Panc1 (cell line): ENCODE measurements around the gene CD6. TPM values are rescaled to one million over a fixed set of nuclear protein-coding genes. Genes with fewer than 3 reads are reported as not detected.

Source experiments
- ATAC-seq: fragments of 200-7000 bp; cut with Tn5 transposase; 2 replicates; pipeline ENCODE4 v1.9.1; 2020; ENCODE audit warnings: mild to moderate bottlenecking, moderate library complexity
- BruUV-seq: library from RNA; stranded (reverse); fragments of 400-500 nt; replicated peaks from 2 replicates; lab custom pipeline; 2021; lab: Mats Ljungman, UMichigan
- CTCF ChIA-PET: fragments of 300-600 bp; sonication (Branson Sonifier 250); formaldehyde crosslinking; loops from one replicate; lab custom pipeline; 2022; ENCODE audit warnings: antibody characterized with exemption; lab: Charles Lee
- POLR2A ChIA-PET: fragments of 300-600 bp; sonication (Branson Sonifier 250); formaldehyde crosslinking; loops from one replicate; lab custom pipeline; 2022; ENCODE audit warnings: antibody characterized with exemption; lab: Charles Lee
- DNase-seq: peaks from one replicate; pipeline ENCODE4 v3.0.0-alpha.2; 2010; ENCODE audit warnings: low read depth, low spot score
- H3K27ac ChIP-seq: 2 replicates; pipeline ENCODE4 v1.5.1; 2011; ENCODE audit warnings: mild to moderate bottlenecking, low read length, inconsistent platforms
- H3K27me3 ChIP-seq: fragments of 200-500 bp; sonication (Bioruptor generic); 2 replicates; pipeline ENCODE4 v1.6.0; 2014; ENCODE audit warnings: low read length, inconsistent platforms; ENCODE audit not compliant: control insufficient read depth, insufficient read depth
- H3K36me3 ChIP-seq: fragments of 200-500 bp; sonication (Bioruptor generic); 2 replicates; pipeline ENCODE4 v1.5.1; 2014; ENCODE audit warnings: inconsistent platforms, mild to moderate bottlenecking, low read length, moderate library complexity; ENCODE audit not compliant: control insufficient read depth, insufficient read depth
- H3K4me1 ChIP-seq: 2 replicates; pipeline ENCODE4 v1.5.1; 2011; ENCODE audit warnings: inconsistent platforms, mild to moderate bottlenecking, low read length, moderate library complexity; ENCODE audit not compliant: control insufficient read depth, insufficient read depth
- H3K4me3 ChIP-seq, 2 experiments: 2 replicates each; pipeline ENCODE4 v1.5.1; 2011 to 2012; ENCODE audit warnings: low read depth in 2 of 2, low read length in 2 of 2, mild to moderate bottlenecking in 2 of 2, inconsistent platforms in 1 of 2, moderate library complexity in 1 of 2
- H3K9me3 ChIP-seq: fragments of 200-500 bp; sonication (Bioruptor generic); 2 replicates; pipeline ENCODE4 v1.5.1; 2014; ENCODE audit warnings: low read depth, mild to moderate bottlenecking, inconsistent platforms, low read length, moderate library complexity; ENCODE audit not compliant: control insufficient read depth, insufficient read depth
- POLR2AphosphoS5 ChIP-seq: IDR thresholded peaks from 2 replicates; pipeline ENCODE4 v1.6.1; 2012; ENCODE audit warnings: mild to moderate bottlenecking, low read depth, low read length, moderate library complexity
- REST ChIP-seq, 2 experiments: IDR thresholded peaks; 2 replicates each; pipeline ENCODE4 v1.6.1; 2011 to 2012; ENCODE audit warnings: low read depth in 2 of 2, control low read depth in 1 of 2, low read length in 1 of 2, mild to moderate bottlenecking in 1 of 2, moderate library complexity in 1 of 2; ENCODE audit not compliant: insufficient read depth in 1 of 2
- SIN3A ChIP-seq: IDR thresholded peaks from 2 replicates; pipeline ENCODE4 v1.6.1; 2012; ENCODE audit warnings: low read depth, mild to moderate bottlenecking, low read length, moderate library complexity, borderline replicate concordance; ENCODE audit not compliant: insufficient read depth
- TCF7L2 ChIP-seq: IDR thresholded peaks from 2 replicates; pipeline ENCODE4 v1.6.1; 2011; ENCODE audit warnings: mild to moderate bottlenecking, low read depth, low read length, inconsistent platforms
- in situ Hi-C: cut with HindIII; loops from 2 replicates; pipeline ENCODE4 v1.10.0; 2016; ENCODE audit warnings: low sequenced_read_pairs, low pct_unique_long_range_greater_than_20kb
- intact Hi-C: fragments of 100-400 bp; cut with micrococcal nuclease; formaldehyde crosslinking; loops from one replicate; pipeline ENCODE4 v1.10.0; 2022; ENCODE audit not compliant: unreplicated experiment
- total RNA-seq: library from RNA; stranded (reverse); gene quantifications from one replicate; pipeline ENCODE4 v1.2.1, GENCODE V29; 2021; ENCODE audit not compliant: unreplicated experiment
- TF ChIP-seq, protein P1 (sequence below): fragments of 450-650 bp; IDR thresholded peaks from 2 replicates; pipeline ENCODE4 v1.5.1; 2017; ENCODE audit warnings: mild to moderate bottlenecking

Gene CD6
- total RNA-seq, 1 experiment from 2014 or later: 1.1 TPM

GRCh38 chr11:61045271-61045670, 73.8 kb downstream of the CD6 start:
- H3K4me3 ChIP-seq: no peak overlapping the region
- H3K4me1 ChIP-seq: no peaks in the 10 kb centered on the region
- TF ChIP-seq, protein P1, sequence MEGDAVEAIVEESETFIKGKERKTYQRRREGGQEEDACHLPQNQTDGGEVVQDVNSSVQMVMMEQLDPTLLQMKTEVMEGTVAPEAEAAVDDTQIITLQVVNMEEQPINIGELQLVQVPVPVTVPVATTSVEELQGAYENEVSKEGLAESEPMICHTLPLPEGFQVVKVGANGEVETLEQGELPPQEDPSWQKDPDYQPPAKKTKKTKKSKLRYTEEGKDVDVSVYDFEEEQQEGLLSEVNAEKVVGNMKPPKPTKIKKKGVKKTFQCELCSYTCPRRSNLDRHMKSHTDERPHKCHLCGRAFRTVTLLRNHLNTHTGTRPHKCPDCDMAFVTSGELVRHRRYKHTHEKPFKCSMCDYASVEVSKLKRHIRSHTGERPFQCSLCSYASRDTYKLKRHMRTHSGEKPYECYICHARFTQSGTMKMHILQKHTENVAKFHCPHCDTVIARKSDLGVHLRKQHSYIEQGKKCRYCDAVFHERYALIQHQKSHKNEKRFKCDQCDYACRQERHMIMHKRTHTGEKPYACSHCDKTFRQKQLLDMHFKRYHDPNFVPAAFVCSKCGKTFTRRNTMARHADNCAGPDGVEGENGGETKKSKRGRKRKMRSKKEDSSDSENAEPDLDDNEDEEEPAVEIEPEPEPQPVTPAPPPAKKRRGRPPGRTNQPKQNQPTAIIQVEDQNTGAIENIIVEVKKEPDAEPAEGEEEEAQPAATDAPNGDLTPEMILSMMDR: no peak
- TF ChIP-seq POLR2AphosphoS5 (no peak), SIN3A (no peak), REST (IDR thresholded peaks at IDR 0.05; ENCODE audit: insufficient read depth in 1 of 2, low read depth in 2 of 2, low read length in 1 of 2) (no peak), TCF7L2 (no peak)
- no peaks in the 10 kb centered on the region; the same call in 1 of the 2 replicates for H3K27me3 ChIP-seq
- H3K9me3 ChIP-seq: no peaks in the 10 kb centered on the region
- DNase-seq (no peak), ATAC-seq (no peak)
- ChIA-PET POLR2A (no interaction called here), CTCF (interaction anchor here (0.6 kb wide), 1 partner anchor 13 kb away, joined by 5 read pairs; no protein-coding TSS in a partner anchor)
- in situ Hi-C loops: no loop called here
- no peaks in the 10 kb centered on the region for H3K36me3 ChIP-seq
- intact Hi-C loops: no loop called here
- BruUV-seq: no TSS peak
- no peak overlapping the region for H3K27ac ChIP-seq

DNA sequence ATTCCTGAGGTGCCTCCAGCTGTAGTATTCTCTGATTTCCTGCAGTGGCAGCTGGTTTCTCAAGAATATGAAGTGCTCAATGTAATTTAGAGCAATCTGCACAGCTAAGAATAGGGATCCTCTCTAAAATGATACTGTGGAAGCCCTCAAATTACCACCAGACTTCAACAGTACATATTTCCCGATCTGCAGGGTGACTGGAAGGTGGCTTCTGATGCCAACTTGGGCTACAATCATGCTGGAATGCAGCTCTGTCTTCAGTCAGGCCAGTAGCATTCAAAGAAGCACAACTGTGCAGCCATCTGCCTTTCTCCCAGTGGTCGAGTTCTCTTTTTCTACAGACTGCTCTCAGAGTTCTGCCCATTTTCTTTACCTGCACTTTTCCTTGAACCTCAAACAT, 75.4 kb downstream of the CD6 start:
- ChIA-PET POLR2A (no interaction called here), CTCF (interaction anchor here (0.6 kb wide), 1 partner anchor 108 kb away, joined by 9 read pairs; no protein-coding TSS in a partner anchor)
- no peaks in the 10 kb centered on the region; the same call in 1 of the 2 replicates for H3K27me3 ChIP-seq
- intact Hi-C loops (no loop called here), in situ Hi-C loops (no loop called here)
- H3K4me3 ChIP-seq: no peak overlapping the region
- no peaks in the 10 kb centered on the region for H3K4me1 ChIP-seq
- no peaks in the 10 kb centered on the region for H3K36me3 ChIP-seq
- no peak overlapping the region for H3K27ac ChIP-seq
- no TSS peak for BruUV-seq
- no peak for ATAC-seq
- TF ChIP-seq SIN3A (no peak), POLR2AphosphoS5 (no peak), REST (IDR thresholded peaks at IDR 0.05; ENCODE audit: insufficient read depth in 1 of 2, low read depth in 2 of 2, low read length in 1 of 2) (no peak), TCF7L2 (no peak)
- TF ChIP-seq, protein P1: no peak
- no peak for DNase-seq
- no peaks in the 10 kb centered on the region for H3K9me3 ChIP-seq
